Right lobe of liver (tissue), 6 donors: ENCODE measurements around the gene MSL1. TPM values are rescaled to one million over a fixed set of nuclear protein-coding genes. Genes with fewer than 3 reads are reported as not detected.

Experiments used
- ATAC-seq, 4 donors: fragments of 200-7000 bp; cut with Tn5 transposase; one replicate each; pipeline ENCODE4 v1.9.1; 2020; ENCODE audit warnings: mild to moderate bottlenecking in 4 of 4, moderate library complexity in 4 of 4
- DNase-seq, 3 donors: peaks; one replicate each; pipeline ENCODE4 v3.0.0-alpha.2; 2020
- H3K27ac ChIP-seq, 3 donors: fragments of 200-600 bp; one replicate each; pipeline ENCODE4 v1.8.0; 2022
- H3K27me3 ChIP-seq, 2 donors: fragments of 200-600 bp; one replicate each; pipeline ENCODE4 v1.8.0; 2022
- H3K36me3 ChIP-seq, 4 donors: fragments of 200-600 bp; sonication (generic) in 1 of 4; one replicate each; pipeline versions ENCODE4 v1.5.1 to v1.8.0; 2017 to 2022; ENCODE audit warnings: control low read depth in 1 of 4
- H3K4me1 ChIP-seq, 4 donors: fragments of 200-600 bp; sonication (generic) in 1 of 4; one replicate each; pipeline versions ENCODE4 v1.5.1 to v1.8.0; 2017 to 2022; ENCODE audit warnings: control low read depth in 1 of 4
- H3K4me3 ChIP-seq, 3 donors: fragments of 200-600 bp; one replicate each; pipeline ENCODE4 v1.8.0; 2022
- H3K9me3 ChIP-seq, 4 donors: fragments of 200-600 bp; sonication (generic) in 1 of 4; one replicate each; pipeline versions ENCODE4 v1.5.1 to v1.8.0; 2017 to 2022; ENCODE audit warnings: control low read depth in 1 of 4
- POLR2A ChIP-seq: fragments of 450-650 bp; IDR thresholded peaks from one replicate; pipeline ENCODE4 v1.6.1; 2017; ENCODE audit warnings: antibody characterized with exemption, mild to moderate bottlenecking
- WGBS: methylation state at CpG from one replicate; pipeline ENCODE4 v1.1.6; 2018; ENCODE audit warnings: low coverage, low lambda C conversion rate; ENCODE audit not compliant: insufficient coverage; ENCODE audit errors: missing lambda C conversion rate; 5-methylcytosine and 5-hydroxymethylcytosine counted together
- intact Hi-C, 2 donors: fragments of 100-400 bp; cut with DNase I; formaldehyde crosslinking; loops; one replicate each; pipeline versions ENCODE4 v1.11.2 to v1.14.1; 2022
- total RNA-seq, 6 experiments: library from RNA; depleted of rRNA in 2 of 6; stranded (reverse); fragments of >200 nt in 2 of 6; fragmentation: NEBNext Ultra II Directional in 3 of 6; extraction: Animal tissue kit (Norgen Biotek cat#: 25700) in 3 of 6; gene quantifications; one replicate each; pipeline versions ENCODE4 v1.1.0 to v1.2.4, GENCODE V29; 2016 to 2023
- TF ChIP-seq, protein P1 (sequence below), 4 donors: fragments of 200-600 bp in 3 of 4; fragments of 450-650 bp in 1 of 4; IDR thresholded peaks; one replicate each; pipeline versions ENCODE4 v1.5.1 to v1.8.0; 2016 to 2022; ENCODE audit warnings: antibody characterized with exemption in 4 of 4, mild to moderate bottlenecking in 2 of 4
- donor health status: DM: no; HTN: yes; CAD: no.
- donor health status: DM: no; HTN: no; CAD: no.
- donor health status: DM: no; HTN: no; CAD: no.
- donor health status: DM: no; HTN: yes; CAD: no.
- donor health status: DM: no; HTN: yes; CAD: no.

MSL1 gene
- total RNA-seq, 6 experiments from 2014 or later, result 31.1 to 43.8 (median 36.0) TPM

DNA sequence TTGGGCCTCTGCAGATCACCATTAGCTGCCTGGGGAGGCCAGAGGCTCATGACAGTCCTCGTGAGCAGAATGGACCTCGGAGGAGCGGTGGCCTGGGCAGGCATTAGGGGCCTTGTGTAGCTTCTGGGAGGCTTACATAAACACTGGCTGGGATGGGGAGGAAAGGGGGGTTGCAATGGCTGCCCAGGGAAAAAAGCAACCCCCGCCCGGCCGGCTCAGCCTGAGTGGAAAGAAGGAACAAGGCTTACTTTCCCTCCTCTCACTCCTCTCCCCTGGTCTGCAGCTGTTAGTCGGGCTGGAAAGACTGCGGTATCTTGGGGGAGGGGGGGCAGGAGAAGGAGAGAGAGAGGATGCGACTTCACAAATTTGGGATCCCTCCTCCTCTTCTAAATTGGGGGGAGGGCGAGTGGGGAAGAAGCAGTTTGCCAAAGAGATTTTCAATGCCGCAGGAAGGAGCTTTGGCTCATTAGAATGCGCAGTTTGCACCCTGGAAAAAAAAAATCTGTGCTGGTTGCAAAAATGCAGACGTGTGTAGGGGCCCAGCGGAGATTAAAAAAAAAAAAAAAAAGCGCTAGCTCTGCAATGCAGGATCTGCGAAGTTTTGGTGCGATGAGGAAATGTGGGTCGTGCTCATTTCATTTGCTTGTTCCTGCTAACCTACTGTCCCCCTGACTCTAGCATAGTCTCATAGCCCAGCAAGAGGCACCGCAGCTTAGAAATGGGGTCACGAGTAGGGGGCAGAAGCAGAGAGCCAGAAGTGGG lies 14.8 kb upstream of the MSL1 start:
- DNase-seq (peak in 1 of 3 donors; percentile 46), ATAC-seq (no peak)
- no peaks in the 10 kb centered on the region for H3K36me3 ChIP-seq
- intact Hi-C loops, result no loop called here
- no peaks in the 10 kb centered on the region for H3K9me3 ChIP-seq
- H3K27me3 ChIP-seq, result no peaks in the 10 kb centered on the region
- peaks cover 2 to 60% (median 34%) of the 10 kb centered on the region in 4 donors for H3K4me1 ChIP-seq
- peak overlapping the region; percentile 90 to 91 (median 90) for H3K27ac ChIP-seq
- H3K4me3 ChIP-seq, result no peak overlapping the region
- TF ChIP-seq, protein P1, sequence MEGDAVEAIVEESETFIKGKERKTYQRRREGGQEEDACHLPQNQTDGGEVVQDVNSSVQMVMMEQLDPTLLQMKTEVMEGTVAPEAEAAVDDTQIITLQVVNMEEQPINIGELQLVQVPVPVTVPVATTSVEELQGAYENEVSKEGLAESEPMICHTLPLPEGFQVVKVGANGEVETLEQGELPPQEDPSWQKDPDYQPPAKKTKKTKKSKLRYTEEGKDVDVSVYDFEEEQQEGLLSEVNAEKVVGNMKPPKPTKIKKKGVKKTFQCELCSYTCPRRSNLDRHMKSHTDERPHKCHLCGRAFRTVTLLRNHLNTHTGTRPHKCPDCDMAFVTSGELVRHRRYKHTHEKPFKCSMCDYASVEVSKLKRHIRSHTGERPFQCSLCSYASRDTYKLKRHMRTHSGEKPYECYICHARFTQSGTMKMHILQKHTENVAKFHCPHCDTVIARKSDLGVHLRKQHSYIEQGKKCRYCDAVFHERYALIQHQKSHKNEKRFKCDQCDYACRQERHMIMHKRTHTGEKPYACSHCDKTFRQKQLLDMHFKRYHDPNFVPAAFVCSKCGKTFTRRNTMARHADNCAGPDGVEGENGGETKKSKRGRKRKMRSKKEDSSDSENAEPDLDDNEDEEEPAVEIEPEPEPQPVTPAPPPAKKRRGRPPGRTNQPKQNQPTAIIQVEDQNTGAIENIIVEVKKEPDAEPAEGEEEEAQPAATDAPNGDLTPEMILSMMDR (IDR thresholded peaks at IDR 0.05), result no peak
- no peak for TF ChIP-seq POLR2A
- 51% methylated on average over 19 of the region's 20 CpGs for WGBS

DNA sequence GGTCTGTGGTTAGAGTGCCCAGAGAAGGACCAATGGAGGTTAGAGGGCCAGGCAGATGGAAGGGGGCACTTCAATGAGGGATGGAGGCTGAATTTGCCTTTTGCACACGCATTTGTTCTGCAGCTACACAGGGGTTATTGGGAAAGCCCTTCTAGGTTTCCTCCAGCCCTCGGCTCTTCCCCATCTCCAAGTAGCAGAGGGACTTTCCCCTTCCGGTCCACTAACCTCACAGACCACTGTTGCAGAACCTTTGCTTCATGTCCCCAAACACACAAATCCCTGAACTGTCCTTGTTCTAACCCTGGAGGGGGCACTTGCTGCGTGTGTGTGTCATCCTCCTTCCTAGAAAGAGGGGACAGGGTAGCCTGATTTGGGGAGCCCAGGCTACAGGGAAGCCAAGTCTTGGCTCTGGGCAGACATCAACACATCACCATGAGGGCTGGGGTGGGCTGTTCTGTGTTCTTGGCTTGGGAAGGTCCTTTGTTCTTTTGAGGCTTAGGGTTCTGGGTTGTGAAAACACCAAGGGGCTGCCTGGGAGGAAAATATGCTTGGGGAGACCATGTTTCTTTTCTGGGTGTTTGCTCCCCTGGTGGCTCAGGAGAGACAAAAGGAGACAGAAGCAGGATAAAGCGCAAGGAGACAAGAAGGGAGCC lies 14.1 kb upstream of the MSL1 start:
- peaks cover 2 to 65% (median 35%) of the 10 kb centered on the region in 4 donors for H3K4me1 ChIP-seq
- WGBS, result 43% methylated on average over 4 of the region's 5 CpGs
- TF ChIP-seq, protein P1 (IDR thresholded peaks at IDR 0.05), result no peak
- no peak for TF ChIP-seq POLR2A
- intact Hi-C loops, result no loop called here
- no peaks in the 10 kb centered on the region for H3K36me3 ChIP-seq
- peak overlapping the region; percentile 90 to 91 (median 90) for H3K27ac ChIP-seq
- DNase-seq (peak in 1 of 3 donors; percentile 30), ATAC-seq (no peak)
- peak overlapping the region in 1 of 3 donors; percentile 4 for H3K4me3 ChIP-seq
- no peaks in the 10 kb centered on the region for H3K9me3 ChIP-seq
- H3K27me3 ChIP-seq, result no peaks in the 10 kb centered on the region

DNA sequence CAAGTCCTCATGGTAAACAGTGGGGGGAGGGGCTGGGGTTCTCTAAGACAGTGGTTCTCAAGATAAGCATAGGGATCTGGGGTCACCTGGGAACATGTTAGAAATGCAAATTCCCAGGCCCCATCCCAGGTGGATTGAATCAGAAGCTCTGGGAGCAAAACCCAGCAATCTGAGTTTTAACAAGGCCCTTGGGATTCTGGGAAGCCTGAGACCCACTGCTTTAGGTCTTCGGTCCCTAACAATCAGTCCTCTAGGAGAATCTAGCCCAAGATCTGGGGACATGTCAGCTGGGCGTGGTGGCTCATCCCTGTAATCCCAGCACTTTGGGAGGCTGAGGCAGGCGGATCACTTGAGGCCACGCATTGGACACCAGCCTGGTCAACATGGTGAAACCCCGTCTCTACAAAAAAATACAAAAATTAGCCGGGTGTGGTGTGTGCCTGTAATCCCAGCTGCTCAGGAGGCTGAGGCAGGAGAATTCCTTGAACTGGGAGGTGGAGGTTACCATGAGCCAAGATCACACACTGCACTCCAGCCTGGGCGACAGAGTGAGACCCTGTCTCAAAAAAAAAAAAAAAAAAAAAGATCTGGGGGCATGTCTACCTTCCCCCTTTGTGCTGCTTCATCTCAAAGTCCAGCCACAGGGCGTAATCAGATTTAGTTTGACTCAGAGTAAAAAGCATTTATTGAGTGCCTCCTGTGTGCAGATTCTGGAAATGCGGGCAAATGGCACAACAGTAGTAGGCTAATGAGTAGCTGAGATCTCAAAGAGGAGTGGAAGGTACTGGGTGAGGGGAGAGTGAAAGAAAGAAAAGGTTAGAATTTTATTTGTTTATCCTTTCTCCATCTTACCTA lies 12.6 kb upstream of the MSL1 start:
- WGBS, result 81% methylated on average over 5 of the region's 9 CpGs

More for the DNA sequence above, 12.6 kb upstream of the MSL1 start:
- Histone ChIP-seq H3K4me3 (no peak overlapping the region), H3K36me3 (no peaks in the 10 kb centered on the region), H3K27ac (peak overlapping the region; percentile 90 to 91 (median 90)), H3K27me3 (no peaks in the 10 kb centered on the region), H3K9me3 (no peaks in the 10 kb centered on the region), H3K4me1 (peaks cover 2 to 66% (median 36%) of the 10 kb centered on the region in 4 donors)
- peak in 1 of 3 donors; percentile 49 for DNase-seq
- no peak for ATAC-seq
- no peak for TF ChIP-seq POLR2A
- TF ChIP-seq, protein P1 (IDR thresholded peaks at IDR 0.05), result peak in 3 of 4 donors; percentile 9 to 16 (median 11)
- intact Hi-C loops, result no loop called here
